Astrocyte of the spinal cord (primary cell): ENCODE data around the gene IFNGR1.

Experiments used
- DNase-seq: peaks from one replicate; pipeline ENCODE4 v3.0.0; 2011; ENCODE audit warnings: low read depth, low spot score
- H3K4me3 ChIP-seq: 2 replicates; pipeline ENCODE4 v1.5.1; 2011; ENCODE audit warnings: low read depth, mild to moderate bottlenecking, low read length, moderate library complexity
- CTCF ChIP-seq: IDR thresholded peaks from 2 replicates; pipeline ENCODE4 v1.5.1; 2012; ENCODE audit warnings: low read depth, mild to moderate bottlenecking, low read length, inconsistent platforms
- in situ Hi-C: cut with HindIII; loops from 2 replicates; pipeline ENCODE4 v1.10.0; 2017; ENCODE audit warnings: low sequenced_read_pairs

The IFNGR1 gene

GRCh38 chr6:137230547-137230946, 11.4 kb upstream of the IFNGR1 start:
- in situ Hi-C loops, result no loop called here
- no peak for TF ChIP-seq CTCF
- H3K4me3 ChIP-seq, result no peak overlapping the region
- no peak for DNase-seq

DNA sequence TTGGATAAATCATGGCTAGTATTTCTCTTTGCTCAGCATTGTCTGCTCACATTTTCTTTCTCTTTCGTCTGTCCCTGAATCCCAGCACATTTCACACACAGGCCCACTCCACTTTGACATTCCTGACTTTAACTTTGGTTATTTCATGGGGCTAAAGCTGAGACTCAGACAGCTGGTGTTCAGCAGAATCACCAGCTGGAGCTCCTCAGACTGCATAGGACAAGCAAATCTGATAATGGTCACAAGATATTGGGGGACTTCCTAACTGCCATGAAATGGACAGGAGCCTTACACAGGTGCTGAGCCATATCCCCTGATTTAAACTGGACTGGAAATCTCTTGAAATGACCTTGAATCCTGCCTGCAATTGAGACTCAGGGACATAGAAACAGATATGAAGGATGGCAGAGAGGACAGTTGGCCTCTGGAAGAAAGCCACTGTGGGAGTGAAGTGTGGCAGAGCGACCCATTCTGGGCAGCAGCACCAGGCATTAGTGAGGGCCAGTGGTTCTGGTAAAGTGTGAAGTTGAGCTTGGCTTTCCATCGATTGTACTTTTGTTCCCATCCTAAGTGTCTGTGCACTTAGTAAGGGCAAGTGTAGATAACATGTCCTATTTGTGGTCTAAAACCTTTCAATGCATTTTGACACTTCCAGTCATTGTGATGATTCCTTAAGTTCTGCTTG, 10.0 kb upstream of the IFNGR1 start:
- no peak for DNase-seq
- no peak for TF ChIP-seq CTCF
- in situ Hi-C loops, result no loop called here
- no peak overlapping the region for H3K4me3 ChIP-seq

- no peak overlapping the region for H3K4me3 ChIP-seq
- TF ChIP-seq CTCF, result no peak
- no peak for DNase-seq
- in situ Hi-C loops, result no loop called here
These were observed 8.7 kb upstream of the IFNGR1 start for GRCh38 chr6:137227871-137228302.

DNA sequence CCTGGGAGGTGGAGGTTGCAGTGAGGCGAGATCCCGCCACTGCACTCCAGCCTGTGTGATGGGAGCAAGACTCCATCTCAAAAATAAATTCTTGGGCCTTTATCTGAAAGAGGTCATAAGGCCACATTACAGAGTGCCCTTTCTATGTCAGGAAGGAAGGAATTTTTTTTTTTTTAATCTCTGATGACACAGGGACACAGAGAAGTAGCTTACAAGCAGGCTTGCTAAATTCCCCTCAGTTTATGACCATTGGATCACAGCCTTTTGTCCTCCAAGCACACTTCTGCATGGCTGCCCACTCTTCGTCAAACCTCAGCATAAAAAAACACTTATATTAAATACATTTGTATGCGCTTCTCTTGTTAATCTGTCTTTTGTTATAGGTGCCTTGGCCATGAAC, 7.5 kb upstream of the IFNGR1 start:
- H3K4me3 ChIP-seq, result no peak overlapping the region
- no peak for DNase-seq
- TF ChIP-seq CTCF, result no peak
- in situ Hi-C loops, result no loop called here

DNA sequence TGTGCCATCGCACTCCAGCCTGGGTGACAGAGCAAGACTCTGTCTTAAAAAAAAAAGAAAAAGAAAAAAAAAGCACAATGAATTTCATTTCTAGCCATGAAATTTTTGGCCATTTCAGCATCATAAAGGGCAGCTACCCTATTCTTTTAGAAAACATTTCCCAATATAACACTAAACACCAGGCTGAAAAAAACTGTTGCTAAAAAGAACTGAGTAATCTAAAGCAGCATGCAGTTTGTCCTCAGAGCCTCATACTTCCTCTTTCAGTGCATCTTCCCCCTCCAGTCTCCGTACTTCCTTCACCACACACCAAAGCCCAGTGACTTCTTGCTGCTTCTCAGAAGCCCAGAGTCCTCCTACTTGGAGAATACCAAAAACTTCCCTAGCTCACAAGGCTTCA, 5.6 kb upstream of the IFNGR1 start:
- H3K4me3 ChIP-seq, result no peak overlapping the region
- in situ Hi-C loops, result no loop called here
- TF ChIP-seq CTCF, result no peak
- DNase-seq, result no peak

DNA sequence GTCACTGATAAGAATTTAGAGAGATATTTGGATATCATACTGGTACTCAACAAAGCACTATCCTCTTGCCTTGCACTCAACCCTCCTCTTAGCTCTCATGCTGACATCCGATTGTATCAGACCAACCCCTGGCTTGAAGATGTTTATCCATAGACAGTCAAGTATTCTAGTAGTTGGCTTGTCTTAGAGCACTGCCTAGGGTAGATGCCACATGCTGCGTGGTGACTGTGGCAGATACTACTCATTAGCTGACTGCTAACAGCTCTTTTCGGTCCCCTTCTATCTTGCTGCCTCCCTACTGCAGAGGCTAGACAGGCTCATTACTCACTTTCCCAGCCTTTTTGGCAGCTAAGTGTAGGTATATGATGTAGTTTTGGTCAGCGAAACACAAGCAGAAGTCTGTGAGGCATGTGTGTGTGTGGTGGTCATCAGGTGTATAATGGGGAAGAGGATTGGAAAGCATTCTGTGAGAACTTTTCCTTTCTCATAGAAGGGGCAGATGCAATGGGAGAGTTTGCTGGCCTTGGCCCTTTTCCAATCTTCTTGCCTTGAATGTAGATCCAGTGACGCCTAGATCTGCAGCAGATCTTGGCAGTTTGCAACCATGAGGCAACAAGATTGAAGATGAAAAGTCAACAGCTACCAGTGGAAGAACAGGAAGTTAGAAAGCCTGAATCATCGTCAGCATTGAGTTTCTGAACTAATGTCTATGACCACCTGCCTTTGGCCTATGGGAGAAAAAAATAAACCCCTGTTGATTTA, 4.4 kb upstream of the IFNGR1 start:
- DNase-seq, result peak; percentile 92

More for the DNA sequence above, 4.4 kb upstream of the IFNGR1 start:
- in situ Hi-C loops, result no loop called here
- H3K4me3 ChIP-seq, result no peak overlapping the region
- no peak for TF ChIP-seq CTCF
